ENCODE measurements around the gene PSMG2. TPM values are rescaled to one million over a fixed set of nuclear protein-coding genes. Genes with fewer than 3 reads are reported as not detected.

Gene PSMG2
- total RNA-seq, 1 experiment from 2014 or later: 84.3 TPM

DNA sequence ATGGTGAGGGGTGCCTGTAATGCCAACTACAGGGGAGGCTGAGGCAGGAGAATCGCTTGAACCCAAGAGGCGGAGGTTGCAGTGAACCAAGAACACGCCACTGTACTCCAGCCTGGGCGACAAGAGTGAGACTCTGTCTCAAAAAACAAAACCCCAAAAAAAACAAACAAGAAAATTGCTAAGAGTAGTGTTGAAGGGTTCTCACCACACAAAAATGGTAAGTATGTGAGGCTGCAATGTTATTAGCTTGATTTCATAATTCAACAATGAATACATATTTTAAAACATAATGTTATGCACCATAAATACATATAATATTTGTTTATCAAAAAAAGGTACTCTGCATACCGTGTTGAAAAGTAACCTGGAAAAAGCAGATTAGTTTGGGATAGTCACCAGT, 45.8 kb downstream of the PSMG2 start:
- intact Hi-C loops (cut with micrococcal nuclease): no loop called here
- CTCF ChIA-PET: interaction anchor here (1.4 kb wide), 1 partner anchor 186 kb away, joined by 4 read pairs; no protein-coding TSS in a partner anchor

DNA sequence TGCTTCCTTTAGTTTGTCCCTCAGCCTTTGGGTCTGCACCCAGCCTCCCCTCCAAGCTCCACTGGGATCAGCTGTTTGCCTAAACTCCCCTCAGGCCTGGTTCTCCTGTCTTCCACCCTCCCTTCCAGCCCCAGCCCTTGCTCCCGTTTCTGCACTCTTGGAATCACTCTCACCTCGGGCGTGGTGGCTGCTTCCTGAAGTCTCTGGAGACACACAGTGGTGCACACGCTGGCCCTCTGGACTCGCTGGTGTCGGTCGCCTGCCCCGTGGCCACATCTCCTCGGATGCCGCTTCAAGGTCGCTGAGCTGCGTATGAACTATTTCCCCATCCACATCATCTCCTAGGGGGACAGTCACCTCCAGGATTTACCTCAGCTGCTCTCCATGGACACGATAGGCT, 46.3 kb downstream of the PSMG2 start:
- RAD21 ChIA-PET (ENCODE audit: low non-redundant PET in 1 of 2, low total read pairs in 2 of 2, uncharacterized antibody in 2 of 2, unreplicated experiment in 2 of 2): interaction anchor here in 1 of 2 experiments (0.6 kb wide), 1 partner anchor 200 kb away, joined by 3 read pairs; no protein-coding TSS in a partner anchor
- POLR2A ChIA-PET: no interaction called here
- intact Hi-C loops (cut with micrococcal nuclease): no loop called here

More for the DNA sequence above, 45.8 kb downstream of the PSMG2 start:
- Histone ChIP-seq H4K20me1 (ENCODE audit: insufficient read depth) (no peaks in the 10 kb centered on the region), H3K9ac (ENCODE audit: low read length) (no peak overlapping the region), H3K4me2 (ENCODE audit: low read length) (no peak overlapping the region), H3K36me3 (ENCODE audit: control insufficient read depth in 1 of 2, insufficient read depth in 2 of 2, low read length in 2 of 2) (no peaks in the 10 kb centered on the region), H3K4me1 (ENCODE audit: control insufficient read depth in 1 of 2, insufficient read depth in 2 of 2, low read length in 2 of 2) (no peaks in the 10 kb centered on the region), H3K9me3 (ENCODE audit: control insufficient read depth in 1 of 2, insufficient read depth in 1 of 2, low read depth in 1 of 2, low read length in 2 of 2) (no peaks in the 10 kb centered on the region), H3K27me3 (ENCODE audit: insufficient read depth, low read length) (no peaks in the 10 kb centered on the region), H3K4me3 (replicated peaks in 1 of 2; ENCODE audit: low read depth in 1 of 2, low read length in 2 of 2) (no peak overlapping the region), H3K9me2 (ENCODE audit: insufficient read depth) (no peaks in the 10 kb centered on the region), H3K27ac (ENCODE audit: low read depth, low read length) (no peak overlapping the region), H2AFZ (ENCODE audit: low read depth, low read length, poor library complexity, severe bottlenecking) (no peak overlapping the region), H3K79me2 (ENCODE audit: insufficient read depth, low read length) (no peaks in the 10 kb centered on the region)
- ATAC-seq (no peak), DNase-seq (ENCODE audit: low read depth, low spot score) (no peak)
- no TSS peak for BruUV-seq (replicated peaks)
- ChIA-PET POLR2A (no interaction called here), RAD21 (ENCODE audit: low non-redundant PET in 1 of 2, low total read pairs in 2 of 2, uncharacterized antibody in 2 of 2, unreplicated experiment in 2 of 2) (interaction anchor here in 1 of 2 experiments (0.6 kb wide), 1 partner anchor 200 kb away, joined by 3 read pairs; no protein-coding TSS in a partner anchor)
- TF ChIP-seq ZFX (IDR thresholded peaks at IDR 0.05) (no peak), RAD21 (IDR thresholded peaks at IDR 0.05; ENCODE audit: low read depth) (no peak), ELF1 (IDR thresholded peaks at IDR 0.05; ENCODE audit: borderline replicate concordance, low read depth) (no peak)

More for the DNA sequence above, 46.3 kb downstream of the PSMG2 start:
- Histone ChIP-seq H3K36me3 (ENCODE audit: control insufficient read depth in 1 of 2, insufficient read depth in 2 of 2, low read length in 2 of 2) (no peaks in the 10 kb centered on the region), H3K9me2 (ENCODE audit: insufficient read depth) (no peaks in the 10 kb centered on the region), H3K9me3 (ENCODE audit: control insufficient read depth in 1 of 2, insufficient read depth in 1 of 2, low read depth in 1 of 2, low read length in 2 of 2) (no peaks in the 10 kb centered on the region), H3K27ac (ENCODE audit: low read depth, low read length) (no peak overlapping the region), H3K79me2 (ENCODE audit: insufficient read depth, low read length) (no peaks in the 10 kb centered on the region), H3K9ac (ENCODE audit: low read length) (no peak overlapping the region), H2AFZ (ENCODE audit: low read depth, low read length, poor library complexity, severe bottlenecking) (no peak overlapping the region), H4K20me1 (ENCODE audit: insufficient read depth) (no peaks in the 10 kb centered on the region), H3K27me3 (ENCODE audit: insufficient read depth, low read length) (no peaks in the 10 kb centered on the region), H3K4me3 (replicated peaks in 1 of 2; ENCODE audit: low read depth in 1 of 2, low read length in 2 of 2) (no peak overlapping the region), H3K4me1 (ENCODE audit: control insufficient read depth in 1 of 2, insufficient read depth in 2 of 2, low read length in 2 of 2) (no peaks in the 10 kb centered on the region), H3K4me2 (ENCODE audit: low read length) (no peak overlapping the region)
- ATAC-seq (no peak), DNase-seq (ENCODE audit: low read depth, low spot score) (no peak)
- TF ChIP-seq, protein P1, sequence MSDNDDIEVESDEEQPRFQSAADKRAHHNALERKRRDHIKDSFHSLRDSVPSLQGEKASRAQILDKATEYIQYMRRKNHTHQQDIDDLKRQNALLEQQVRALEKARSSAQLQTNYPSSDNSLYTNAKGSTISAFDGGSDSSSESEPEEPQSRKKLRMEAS (IDR thresholded peaks at IDR 0.05): no peak
- TF ChIP-seq, protein P2, sequence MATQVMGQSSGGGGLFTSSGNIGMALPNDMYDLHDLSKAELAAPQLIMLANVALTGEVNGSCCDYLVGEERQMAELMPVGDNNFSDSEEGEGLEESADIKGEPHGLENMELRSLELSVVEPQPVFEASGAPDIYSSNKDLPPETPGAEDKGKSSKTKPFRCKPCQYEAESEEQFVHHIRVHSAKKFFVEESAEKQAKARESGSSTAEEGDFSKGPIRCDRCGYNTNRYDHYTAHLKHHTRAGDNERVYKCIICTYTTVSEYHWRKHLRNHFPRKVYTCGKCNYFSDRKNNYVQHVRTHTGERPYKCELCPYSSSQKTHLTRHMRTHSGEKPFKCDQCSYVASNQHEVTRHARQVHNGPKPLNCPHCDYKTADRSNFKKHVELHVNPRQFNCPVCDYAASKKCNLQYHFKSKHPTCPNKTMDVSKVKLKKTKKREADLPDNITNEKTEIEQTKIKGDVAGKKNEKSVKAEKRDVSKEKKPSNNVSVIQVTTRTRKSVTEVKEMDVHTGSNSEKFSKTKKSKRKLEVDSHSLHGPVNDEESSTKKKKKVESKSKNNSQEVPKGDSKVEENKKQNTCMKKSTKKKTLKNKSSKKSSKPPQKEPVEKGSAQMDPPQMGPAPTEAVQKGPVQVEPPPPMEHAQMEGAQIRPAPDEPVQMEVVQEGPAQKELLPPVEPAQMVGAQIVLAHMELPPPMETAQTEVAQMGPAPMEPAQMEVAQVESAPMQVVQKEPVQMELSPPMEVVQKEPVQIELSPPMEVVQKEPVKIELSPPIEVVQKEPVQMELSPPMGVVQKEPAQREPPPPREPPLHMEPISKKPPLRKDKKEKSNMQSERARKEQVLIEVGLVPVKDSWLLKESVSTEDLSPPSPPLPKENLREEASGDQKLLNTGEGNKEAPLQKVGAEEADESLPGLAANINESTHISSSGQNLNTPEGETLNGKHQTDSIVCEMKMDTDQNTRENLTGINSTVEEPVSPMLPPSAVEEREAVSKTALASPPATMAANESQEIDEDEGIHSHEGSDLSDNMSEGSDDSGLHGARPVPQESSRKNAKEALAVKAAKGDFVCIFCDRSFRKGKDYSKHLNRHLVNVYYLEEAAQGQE (IDR thresholded peaks at IDR 0.05; ENCODE audit: low read depth): no peak
- TF ChIP-seq SIN3A (IDR thresholded peaks at IDR 0.05; ENCODE audit: low read depth): no peak
- BruUV-seq (replicated peaks): no TSS peak
- CTCF ChIA-PET: no interaction called here
